Measurements from ENCODE around the gene NPRL2. TPM values are rescaled to one million over a fixed set of nuclear protein-coding genes. Genes with fewer than 3 reads are reported as not detected.
A peak's percentile ranks its signal among the peaks of the same experiment; 100 is the strongest.

Gene NPRL2
- total and polyA plus RNA-seq, 2 of the 13 experiments (the other 11 are each of a cell fraction or from before 2014, with no cell fraction given): 30.6 to 51.4 TPM

GRCh38 chr3:50337175-50337861 lies 13.3 kb downstream of the NPRL2 start (continued):
- no peak for TF ChIP-seq ZNF326 (CRISPR knock-in tag; IDR thresholded peaks at IDR 0.05; ENCODE audit: borderline replicate concordance)
- TF ChIP-seq, protein P1, sequence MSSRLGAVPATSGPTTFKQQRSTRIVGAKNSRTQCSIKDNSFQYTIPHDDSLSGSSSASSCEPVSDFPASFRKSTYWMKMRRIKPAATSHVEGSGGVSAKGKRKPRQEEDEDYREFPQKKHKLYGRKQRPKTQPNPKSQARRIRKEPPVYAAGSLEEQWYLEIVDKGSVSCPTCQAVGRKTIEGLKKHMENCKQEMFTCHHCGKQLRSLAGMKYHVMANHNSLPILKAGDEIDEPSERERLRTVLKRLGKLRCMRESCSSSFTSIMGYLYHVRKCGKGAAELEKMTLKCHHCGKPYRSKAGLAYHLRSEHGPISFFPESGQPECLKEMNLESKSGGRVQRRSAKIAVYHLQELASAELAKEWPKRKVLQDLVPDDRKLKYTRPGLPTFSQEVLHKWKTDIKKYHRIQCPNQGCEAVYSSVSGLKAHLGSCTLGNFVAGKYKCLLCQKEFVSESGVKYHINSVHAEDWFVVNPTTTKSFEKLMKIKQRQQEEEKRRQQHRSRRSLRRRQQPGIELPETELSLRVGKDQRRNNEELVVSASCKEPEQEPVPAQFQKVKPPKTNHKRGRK (CRISPR knock-in tag; IDR thresholded peaks at IDR 0.05): no peak
- TF ChIP-seq RFX3 (CRISPR knock-in tag; IDR thresholded peaks at IDR 0.05): no peak
- TF ChIP-seq ATF3 (CRISPR knock-in tag; IDR thresholded peaks at IDR 0.05): peak; percentile 83
- TF ChIP-seq RBM39 (IDR thresholded peaks at IDR 0.05; ENCODE audit: low read depth, low read length, poor library complexity, severe bottlenecking): no peak
- TF ChIP-seq RXRB (CRISPR knock-in tag; IDR thresholded peaks at IDR 0.05; ENCODE audit: borderline replicate concordance): peak; percentile 40; the same call in 1 of the 2 replicates
- TF ChIP-seq CC2D1A (CRISPR knock-in tag; IDR thresholded peaks at IDR 0.05): no peak
- no peak for TF ChIP-seq CCDC6 (CRISPR knock-in tag; IDR thresholded peaks at IDR 0.05)
- TF ChIP-seq KLF16 (CRISPR knock-in tag; IDR thresholded peaks at IDR 0.05): peak in 1 of 2 experiments; percentile 47; a peak in 2 of 4 replicates
- TF ChIP-seq NAIF1 (CRISPR knock-in tag; IDR thresholded peaks at IDR 0.05; ENCODE audit: borderline replicate concordance): peak; percentile 65; the same call in 1 of the 2 replicates
- TF ChIP-seq RXRA (CRISPR knock-in tag; IDR thresholded peaks at IDR 0.05): no peak; the same call in 1 of the 2 replicates
- no peak for TF ChIP-seq ZMYM3 (CRISPR knock-in tag; IDR thresholded peaks at IDR 0.05)
- TF ChIP-seq RBM22 (optimal IDR thresholded peaks at IDR 0.05; ENCODE audit: low read length): no peak
- peak; percentile 78 for TF ChIP-seq ZNF607 (CRISPR knock-in tag; IDR thresholded peaks at IDR 0.05; ENCODE audit: borderline replicate concordance)
- no peak for TF ChIP-seq NR2F1 (CRISPR knock-in tag; IDR thresholded peaks at IDR 0.05)
- no peak for TF ChIP-seq NR2F2 (IDR thresholded peaks at IDR 0.05; ENCODE audit: borderline replicate concordance, low read depth)
- TF ChIP-seq, protein P2, sequence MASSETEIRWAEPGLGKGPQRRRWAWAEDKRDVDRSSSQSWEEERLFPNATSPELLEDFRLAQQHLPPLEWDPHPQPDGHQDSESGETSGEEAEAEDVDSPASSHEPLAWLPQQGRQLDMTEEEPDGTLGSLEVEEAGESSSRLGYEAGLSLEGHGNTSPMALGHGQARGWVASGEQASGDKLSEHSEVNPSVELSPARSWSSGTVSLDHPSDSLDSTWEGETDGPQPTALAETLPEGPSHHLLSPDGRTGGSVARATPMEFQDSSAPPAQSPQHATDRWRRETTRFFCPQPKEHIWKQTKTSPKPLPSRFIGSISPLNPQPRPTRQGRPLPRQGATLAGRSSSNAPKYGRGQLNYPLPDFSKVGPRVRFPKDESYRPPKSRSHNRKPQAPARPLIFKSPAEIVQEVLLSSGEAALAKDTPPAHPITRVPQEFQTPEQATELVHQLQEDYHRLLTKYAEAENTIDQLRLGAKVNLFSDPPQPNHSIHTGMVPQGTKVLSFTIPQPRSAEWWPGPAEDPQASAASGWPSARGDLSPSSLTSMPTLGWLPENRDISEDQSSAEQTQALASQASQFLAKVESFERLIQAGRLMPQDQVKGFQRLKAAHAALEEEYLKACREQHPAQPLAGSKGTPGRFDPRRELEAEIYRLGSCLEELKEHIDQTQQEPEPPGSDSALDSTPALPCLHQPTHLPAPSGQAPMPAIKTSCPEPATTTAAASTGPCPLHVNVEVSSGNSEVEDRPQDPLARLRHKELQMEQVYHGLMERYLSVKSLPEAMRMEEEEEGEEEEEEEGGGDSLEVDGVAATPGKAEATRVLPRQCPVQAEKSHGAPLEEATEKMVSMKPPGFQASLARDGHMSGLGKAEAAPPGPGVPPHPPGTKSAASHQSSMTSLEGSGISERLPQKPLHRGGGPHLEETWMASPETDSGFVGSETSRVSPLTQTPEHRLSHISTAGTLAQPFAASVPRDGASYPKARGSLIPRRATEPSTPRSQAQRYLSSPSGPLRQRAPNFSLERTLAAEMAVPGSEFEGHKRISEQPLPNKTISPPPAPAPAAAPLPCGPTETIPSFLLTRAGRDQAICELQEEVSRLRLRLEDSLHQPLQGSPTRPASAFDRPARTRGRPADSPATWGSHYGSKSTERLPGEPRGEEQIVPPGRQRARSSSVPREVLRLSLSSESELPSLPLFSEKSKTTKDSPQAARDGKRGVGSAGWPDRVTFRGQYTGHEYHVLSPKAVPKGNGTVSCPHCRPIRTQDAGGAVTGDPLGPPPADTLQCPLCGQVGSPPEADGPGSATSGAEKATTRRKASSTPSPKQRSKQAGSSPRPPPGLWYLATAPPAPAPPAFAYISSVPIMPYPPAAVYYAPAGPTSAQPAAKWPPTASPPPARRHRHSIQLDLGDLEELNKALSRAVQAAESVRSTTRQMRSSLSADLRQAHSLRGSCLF (CRISPR knock-in tag; IDR thresholded peaks at IDR 0.05; ENCODE audit: borderline replicate concordance): no peak
- TF ChIP-seq ZNF577 (CRISPR knock-in tag; IDR thresholded peaks at IDR 0.05; ENCODE audit: borderline replicate concordance, low read depth): no peak

All from HepG2 (cell line).